Measurements from ENCODE around the gene PSMB2. TPM values are rescaled to one million over a fixed set of nuclear protein-coding genes. Genes with fewer than 3 reads are reported as not detected.

Gene PSMB2
- total RNA-seq, 1 donor from 2014 or later: 70.7 TPM

DNA sequence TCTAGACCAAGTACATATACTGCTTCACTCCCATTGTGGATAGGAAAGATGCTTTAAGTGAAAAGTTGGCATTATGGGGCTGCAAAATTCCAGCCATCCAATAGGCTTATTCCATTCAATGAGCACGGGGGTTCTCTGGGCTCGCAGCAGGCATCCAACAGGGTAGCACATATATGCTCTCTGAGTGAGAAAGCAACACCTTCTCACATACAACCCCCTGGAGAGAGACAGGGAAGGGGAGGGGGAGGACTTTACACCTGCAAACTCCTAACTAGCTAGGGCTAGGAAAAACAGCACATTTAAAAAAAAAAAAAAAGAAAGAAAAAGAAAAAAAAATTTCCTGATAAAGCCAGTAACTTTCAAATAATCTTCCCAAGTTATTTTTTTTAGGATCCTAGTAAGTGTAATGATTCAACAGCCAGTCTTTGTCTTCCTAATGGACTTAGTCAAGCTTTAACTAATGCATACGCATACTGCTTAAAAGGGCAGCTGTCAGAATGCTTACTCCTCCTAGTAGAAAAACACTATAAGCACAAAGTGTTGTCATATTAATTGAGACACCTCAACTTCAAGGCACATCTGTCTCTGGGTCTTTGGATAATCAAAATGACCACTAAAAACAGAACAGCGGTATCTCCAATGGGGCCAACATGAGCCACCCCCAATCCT is 18.7 kb downstream of the PSMB2 start:
- Mint-ChIP-seq H3K4me3 (ENCODE audit: unreplicated experiment) (no peak overlapping the region), H3K9me3 (ENCODE audit: unreplicated experiment) (no peaks in the 10 kb centered on the region), H3K36me3 (ENCODE audit: unreplicated experiment) (peaks cover 26% of the 10 kb centered on the region), H3K4me1 (ENCODE audit: unreplicated experiment) (peaks cover 2% of the 10 kb centered on the region), H3K27ac (ENCODE audit: unreplicated experiment) (no peak overlapping the region), H3K27me3 (ENCODE audit: unreplicated experiment) (no peaks in the 10 kb centered on the region)
- TF ChIP-seq CTCF (IDR thresholded peaks at IDR 0.05): no peak
- no peak for DNase-seq (ENCODE audit: extremely low spot score, unreplicated experiment)

GRCh38 chr1:35619237-35620121 is 21.8 kb downstream of the PSMB2 start:
- Mint-ChIP-seq H3K27ac (ENCODE audit: unreplicated experiment) (no peak overlapping the region), H3K4me1 (ENCODE audit: unreplicated experiment) (no peaks in the 10 kb centered on the region), H3K4me3 (ENCODE audit: unreplicated experiment) (no peak overlapping the region), H3K27me3 (ENCODE audit: unreplicated experiment) (no peaks in the 10 kb centered on the region), H3K36me3 (ENCODE audit: unreplicated experiment) (peaks cover 25% of the 10 kb centered on the region), H3K9me3 (ENCODE audit: unreplicated experiment) (no peaks in the 10 kb centered on the region)
- DNase-seq (ENCODE audit: extremely low spot score, unreplicated experiment): no peak
- no peak for TF ChIP-seq CTCF (IDR thresholded peaks at IDR 0.05)

DNA sequence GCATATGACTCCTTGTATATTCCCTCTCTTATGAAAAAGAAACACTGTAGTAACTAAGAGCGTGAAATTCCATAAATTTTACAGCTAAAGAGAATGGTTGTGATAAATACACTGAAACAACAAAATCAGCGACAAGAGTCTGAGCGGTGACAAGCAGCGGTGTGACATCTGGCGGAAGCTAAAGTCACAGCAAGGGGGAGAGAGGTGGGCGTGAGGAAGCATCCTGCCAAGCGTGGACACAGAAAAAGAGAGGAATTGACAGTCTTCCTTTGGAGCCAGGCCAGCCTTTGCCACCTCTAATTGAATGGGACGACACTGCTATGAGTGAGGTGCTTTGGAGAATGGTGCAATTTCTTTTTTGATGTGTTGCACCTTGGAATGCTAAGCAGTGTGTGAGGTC is 25.9 kb downstream of the PSMB2 start:
- Mint-ChIP-seq H3K4me1 (ENCODE audit: unreplicated experiment) (no peaks in the 10 kb centered on the region), H3K9me3 (ENCODE audit: unreplicated experiment) (no peaks in the 10 kb centered on the region), H3K27ac (ENCODE audit: unreplicated experiment) (no peak overlapping the region), H3K36me3 (ENCODE audit: unreplicated experiment) (peaks cover 19% of the 10 kb centered on the region), H3K4me3 (ENCODE audit: unreplicated experiment) (no peak overlapping the region), H3K27me3 (ENCODE audit: unreplicated experiment) (no peaks in the 10 kb centered on the region)
- no peak for TF ChIP-seq CTCF (IDR thresholded peaks at IDR 0.05)
- no peak for DNase-seq (ENCODE audit: extremely low spot score, unreplicated experiment)

DNA sequence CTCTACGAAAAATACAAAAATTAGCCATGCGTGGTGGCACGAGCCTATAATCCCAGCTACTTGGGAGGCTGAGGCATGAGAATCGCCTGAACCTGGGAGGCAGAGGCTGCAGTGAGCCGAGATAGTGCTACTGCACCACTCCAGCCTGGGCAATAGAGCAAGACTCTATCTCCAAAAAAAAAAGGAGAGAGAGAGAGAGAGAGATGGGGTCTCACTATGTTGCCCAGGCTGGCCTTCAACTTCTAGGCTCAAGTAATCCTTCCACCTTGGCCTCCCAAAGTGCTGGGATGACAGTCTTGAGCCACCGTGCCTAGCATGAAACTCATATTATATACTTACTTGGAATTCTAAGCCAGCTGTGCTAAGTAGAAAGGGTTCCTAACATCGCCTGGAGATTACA is 29.7 kb downstream of the PSMB2 start:
- Mint-ChIP-seq H3K9me3 (ENCODE audit: unreplicated experiment) (peaks cover 5% of the 10 kb centered on the region), H3K27me3 (ENCODE audit: unreplicated experiment) (no peaks in the 10 kb centered on the region), H3K4me3 (ENCODE audit: unreplicated experiment) (no peak overlapping the region), H3K36me3 (ENCODE audit: unreplicated experiment) (peaks cover 32% of the 10 kb centered on the region), H3K27ac (ENCODE audit: unreplicated experiment) (no peak overlapping the region), H3K4me1 (ENCODE audit: unreplicated experiment) (no peaks in the 10 kb centered on the region)
- no peak for DNase-seq (ENCODE audit: extremely low spot score, unreplicated experiment)
- TF ChIP-seq CTCF (IDR thresholded peaks at IDR 0.05): no peak

DNA sequence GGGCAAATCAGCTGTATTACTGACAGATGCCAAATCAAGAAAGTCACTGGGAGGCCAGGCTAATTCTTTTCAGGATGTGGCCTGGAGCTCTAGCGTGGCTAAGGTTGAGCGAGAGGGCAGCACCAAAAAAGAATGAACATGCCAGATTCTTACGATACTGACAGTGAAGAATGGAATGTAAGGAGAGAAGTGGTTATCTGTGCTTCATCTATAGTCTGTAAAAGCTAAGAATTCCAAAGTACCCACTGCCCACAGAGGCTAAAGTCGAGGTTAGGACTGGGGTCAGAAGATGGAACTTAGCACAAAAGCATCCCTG is 35.5 kb downstream of the PSMB2 start:
- Mint-ChIP-seq H3K36me3 (ENCODE audit: unreplicated experiment) (peaks cover 55% of the 10 kb centered on the region), H3K4me3 (ENCODE audit: unreplicated experiment) (no peak overlapping the region), H3K27ac (ENCODE audit: unreplicated experiment) (peak overlapping the region; percentile 40)

More for the DNA sequence above, 35.5 kb downstream of the PSMB2 start:
- peaks cover 14% of the 10 kb centered on the region for H3K4me1 Mint-ChIP-seq (ENCODE audit: unreplicated experiment)
- no peak for DNase-seq (ENCODE audit: extremely low spot score, unreplicated experiment)
- peaks cover 8% of the 10 kb centered on the region for H3K9me3 Mint-ChIP-seq (ENCODE audit: unreplicated experiment)
- H3K27me3 Mint-ChIP-seq (ENCODE audit: unreplicated experiment): no peaks in the 10 kb centered on the region
- TF ChIP-seq CTCF (IDR thresholded peaks at IDR 0.05): no peak
